K562 (cell line): Measurements from ENCODE around the gene GATB. TPM values are rescaled to one million over a fixed set of nuclear protein-coding genes. Genes with fewer than 3 reads are reported as not detected.
A peak's percentile ranks its signal among the peaks of the same experiment; 100 is the strongest.

Experiments
- ATF1 ChIP-seq, 2 experiments: fragments of 450-650 bp in 1 of 2; IDR thresholded peaks; 2 replicates each; pipeline ENCODE4 v1.6.1; 2016; ENCODE audit warnings: missing compliant biosample characterization in 1 of 2, missing genetic modification characterization in 1 of 2
- CBX8 ChIP-seq: fragments of 200-600 bp; sonication (generic); IDR thresholded peaks from 2 replicates; pipeline ENCODE4 v1.6.1; 2012; ENCODE audit warnings: borderline replicate concordance, mixed run types, low read depth, mild to moderate bottlenecking, moderate library complexity, mixed read lengths, low read length, control low read depth, inconsistent platforms; ENCODE audit not compliant: poor library complexity, severe bottlenecking; ENCODE audit errors: extremely low read depth
- E2F6 ChIP-seq, 2 experiments: IDR thresholded peaks; 2 replicates each; pipeline ENCODE4 v1.6.1; 2011; ENCODE audit warnings: borderline replicate concordance in 1 of 2, control low read depth in 1 of 2, low read depth in 1 of 2, low read length in 1 of 2, mild to moderate bottlenecking in 1 of 2, mixed read lengths in 1 of 2, moderate library complexity in 1 of 2; ENCODE audit not compliant: insufficient read depth in 1 of 2, insufficient read length in 1 of 2, poor library complexity in 1 of 2, severe bottlenecking in 1 of 2; ENCODE audit errors: extremely low read depth in 1 of 2
- EP400 ChIP-seq: fragments of 450-650 bp; IDR thresholded peaks from 2 replicates; pipeline ENCODE4 v1.6.1; 2017; ENCODE audit warnings: antibody characterized with exemption, mild to moderate bottlenecking, moderate library complexity
- FOS ChIP-seq: IDR thresholded peaks from 3 replicates; pipeline ENCODE4 v1.6.1; 2011; ENCODE audit not compliant: insufficient read length; ENCODE audit errors: extremely low read depth
- HDAC1 ChIP-seq, 2 experiments: fragments of 450-650 bp; IDR thresholded peaks; 2 replicates each; pipeline ENCODE4 v1.6.1; 2016 to 2017; ENCODE audit warnings: inconsistent platforms in 1 of 2, mild to moderate bottlenecking in 1 of 2, moderate library complexity in 1 of 2
- HMG20A ChIP-seq: fragments of 450-650 bp; formaldehyde crosslinking; conservative IDR thresholded peaks from 2 replicates; pipeline ENCODE4 v1.4.0; 2020; ENCODE audit warnings: mild to moderate bottlenecking, mixed read lengths
- HMGN3 ChIP-seq: IDR thresholded peaks from 2 replicates; pipeline ENCODE4 v1.6.1; 2011; ENCODE audit warnings: borderline replicate concordance, low read depth, mild to moderate bottlenecking, mixed read lengths, low read length; ENCODE audit not compliant: insufficient read length; ENCODE audit errors: extremely low read depth
- KDM4B ChIP-seq, 2 experiments: fragments of 450-650 bp in 1 of 2; sonication (generic) in 1 of 2; IDR thresholded peaks; 2 replicates each; pipeline ENCODE4 v1.6.1; 2016 to 2017; ENCODE audit warnings: borderline replicate concordance in 2 of 2, antibody characterized with exemption in 1 of 2, low read depth in 1 of 2, mild to moderate bottlenecking in 1 of 2
- MNT ChIP-seq, 2 experiments: fragments of 450-650 bp; conservative IDR thresholded peaks; 2 replicates each; pipeline ENCODE4 v1.6.1; 2017; ENCODE audit warnings: mild to moderate bottlenecking in 2 of 2, moderate library complexity in 2 of 2
- MYNN ChIP-seq, 2 experiments: sonication (generic); formaldehyde crosslinking in 1 of 2; IDR thresholded peaks; 2 replicates each; pipeline versions ENCODE4 v1.5.0 to v1.6.1; 2016 to 2020; ENCODE audit warnings: antibody characterized with exemption in 1 of 2, missing genetic modification reagents in 1 of 2
- NFATC3 ChIP-seq: fragments of 450-650 bp; IDR thresholded peaks from 2 replicates; pipeline ENCODE4 v1.6.1; 2017; ENCODE audit warnings: mild to moderate bottlenecking
- RAD51 ChIP-seq: fragments of 450-650 bp; IDR thresholded peaks from 2 replicates; pipeline ENCODE4 v1.7.1; 2016; ENCODE audit warnings: low read depth, mild to moderate bottlenecking, borderline replicate concordance
- TAF7 ChIP-seq: fragments of 450-650 bp; IDR thresholded peaks from 2 replicates; pipeline ENCODE4 v1.6.1; 2016; ENCODE audit warnings: missing genetic modification characterization, missing compliant biosample characterization
- TFE3 ChIP-seq: fragments of 450-650 bp; formaldehyde crosslinking; IDR thresholded peaks from 2 replicates; pipeline ENCODE4 v1.4.0; 2020; ENCODE audit warnings: mild to moderate bottlenecking, mixed read lengths
- ZBTB12 ChIP-seq: fragments of 250-450 bp; sonication (Bioruptor Pico); IDR thresholded peaks from 2 replicates; pipeline ENCODE4 v1.4.0; 2020
- ZFP36 ChIP-seq: fragments of 150-350 bp; IDR thresholded peaks from 2 replicates; pipeline ENCODE4 v1.6.1; 2018; ENCODE audit warnings: low read length, low read depth; ENCODE audit not compliant: partially characterized antibody
- ZKSCAN1 ChIP-seq: fragments of 150-350 bp; IDR thresholded peaks from 2 replicates; pipeline ENCODE4 v1.6.1; 2016; ENCODE audit warnings: low read depth, low read length
- ZNF140 ChIP-seq: fragments of 250-450 bp; sonication (Bioruptor Pico); IDR thresholded peaks from 2 replicates; pipeline ENCODE4 v1.8.0; 2021; ENCODE audit warnings: moderate library complexity, mild to moderate bottlenecking, inconsistent platforms
- ZNF143 ChIP-seq: sonication (generic); formaldehyde crosslinking; IDR thresholded peaks from 2 replicates; pipeline ENCODE4 v1.9.0; 2022; ENCODE audit warnings: mild to moderate bottlenecking, missing genetic modification reagents
- ZNF589 ChIP-seq: fragments of 200-800 bp; sonication (Bioruptor generic); IDR thresholded peaks from 2 replicates; pipeline ENCODE4 v1.6.1; 2016; ENCODE audit warnings: low read depth, missing genetic modification characterization, missing compliant biosample characterization
- ZNF79 ChIP-seq: fragments of 250-450 bp; sonication (Bioruptor Pico); IDR thresholded peaks from 2 replicates; pipeline ENCODE4 v1.4.0; 2020; ENCODE audit warnings: low read depth, mild to moderate bottlenecking, moderate library complexity
- polyA plus RNA-seq, 8 experiments: library from polyadenylated mRNA; depleted of rRNA in 4 of 8; stranded (reverse) in 5 of 8; unstranded in 3 of 8; fragments of >200 nt; fragmentation: Nextera tagmentation in 2 of 8; fragmentation: Illumina TruSeq in 1 of 8; extraction: Ambion mirVana in 2 of 8; extraction: Trizol in 1 of 8; gene quantifications; 2 replicates each; pipeline versions ENCODE4 v1.2.1 to v1.2.3, GENCODE V29; 2011 to 2014; ENCODE audit warnings: inconsistent platforms in 1 of 8, missing spikeins in 1 of 8
- total RNA-seq, 7 experiments: library from RNA; depleted of rRNA in 6 of 7; stranded (reverse); fragments of >200 nt in 6 of 7; fragmentation: Illumina TruSeq in 2 of 7; extraction: Trizol in 2 of 7; gene quantifications; 2 replicates each; pipeline versions ENCODE4 v1.2.1 to v1.2.3, GENCODE V29; 2011 to 2021; ENCODE audit warnings: low replicate concordance in 1 of 7

Gene GATB
- total and polyA plus RNA-seq, 9 of the 15 experiments (the other 6 are each of a cell fraction or from before 2014, with no cell fraction given): 15.3 to 31.8 (median 26.2) TPM

GRCh38 chr4:151671541-151672059 lies 89.2 kb downstream of the GATB start (continued):
- TF ChIP-seq FOS: no peak
- TF ChIP-seq TFE3 (CRISPR knock-in tag): peak; percentile 97
- TF ChIP-seq ZNF79 (CRISPR knock-in tag): no peak
- TF ChIP-seq HMGN3: no peak
- TF ChIP-seq TAF7 (tag): no peak
- TF ChIP-seq HDAC1 (IDR thresholded peaks at IDR 0.05): peak in 1 of 2 experiments; percentile 62; a peak in 2 of 4 replicates
- no peak for TF ChIP-seq EP400
- TF ChIP-seq ZBTB12 (CRISPR knock-in tag): no peak
- peak; percentile 62 to 73 for TF ChIP-seq MNT (conservative IDR thresholded peaks at IDR 0.05)
- no peak for TF ChIP-seq CBX8
- TF ChIP-seq ZFP36: peak; percentile 6
- TF ChIP-seq ZKSCAN1: no peak
- TF ChIP-seq NFATC3: no peak
- TF ChIP-seq ZNF143: no peak
- no peak for TF ChIP-seq KDM4B (IDR thresholded peaks at IDR 0.05; ENCODE audit: borderline replicate concordance in 2 of 2, low read depth in 1 of 2)
- peak; percentile 48; the same call in 1 of the 2 replicates for TF ChIP-seq ZNF589 (CRISPR knock-in tag)
- TF ChIP-seq MYNN (IDR thresholded peaks at IDR 0.05): peak; percentile 50; the same call in 1 of the 2 replicates
- TF ChIP-seq MYNN (CRISPR knock-in tag; IDR thresholded peaks at IDR 0.05): no peak
- no peak for TF ChIP-seq E2F6 (IDR thresholded peaks at IDR 0.05; ENCODE audit: borderline replicate concordance in 1 of 2, extremely low read depth in 1 of 2, insufficient read depth in 1 of 2, insufficient read length in 1 of 2, low read depth in 1 of 2, low read length in 1 of 2, poor library complexity in 1 of 2, severe bottlenecking in 1 of 2)
- no peak for TF ChIP-seq ATF1 (CRISPR knock-in tag; IDR thresholded peaks at IDR 0.05)
- TF ChIP-seq ATF1 (tag; IDR thresholded peaks at IDR 0.05): peak; percentile 45
- peak; percentile 92 for TF ChIP-seq RAD51
- no peak for TF ChIP-seq HMG20A (CRISPR knock-in tag)
- TF ChIP-seq ZNF140 (CRISPR knock-in tag): no peak
